Keratinocyte (primary cell): ENCODE data around the gene NGEF. TPM values are rescaled to one million over a fixed set of nuclear protein-coding genes. Genes with fewer than 3 reads are reported as not detected.

Experiments used
- DNase-seq: peaks from one replicate; pipeline ENCODE4 v3.0.0-alpha.2; 2011; ENCODE audit warnings: low read depth, missing footprints, low spot score
- FAIRE-seq: peaks from 2 replicates; lab custom pipeline; 2011; peaks lifted over from hg19 to GRCh38; lab: Jason Lieb, UNC
- H2AFZ ChIP-seq: 2 replicates; pipeline ENCODE4 v1.6.0; 2012; ENCODE audit warnings: low read length, control low read depth, inconsistent platforms; ENCODE audit not compliant: control insufficient read depth
- H3K27ac ChIP-seq: 2 replicates; pipeline ENCODE4 v1.5.1; 2011; ENCODE audit warnings: low read length; ENCODE audit not compliant: control insufficient read depth, insufficient read depth
- H3K27me3 ChIP-seq: 3 replicates; pipeline ENCODE4 v1.6.0; 2011; ENCODE audit warnings: low read length; ENCODE audit not compliant: control insufficient read depth, insufficient read depth; ENCODE audit errors: extremely low read depth
- H3K36me3 ChIP-seq, 2 experiments: 2 replicates in 1 of 2; 3 replicates in 1 of 2; pipeline ENCODE4 v1.5.1; 2011; ENCODE audit warnings: low read length in 2 of 2, mild to moderate bottlenecking in 1 of 2; ENCODE audit not compliant: control insufficient read depth in 2 of 2, insufficient read depth in 2 of 2; ENCODE audit errors: extremely low read depth in 1 of 2
- H3K4me1 ChIP-seq: 3 replicates; pipeline ENCODE4 v1.5.1; 2011; ENCODE audit warnings: low read length; ENCODE audit not compliant: control insufficient read depth, insufficient read depth; ENCODE audit errors: extremely low read depth
- H3K4me2 ChIP-seq: 3 replicates; pipeline ENCODE4 v1.6.0; 2011; ENCODE audit warnings: low read depth, low read length; ENCODE audit not compliant: control insufficient read depth, insufficient read depth; ENCODE audit errors: extremely low read depth
- H3K4me3 ChIP-seq, 3 experiments: fragments of 200-600 bp in 1 of 3; sonication (generic) in 1 of 3; 2 replicates in 2 of 3; 3 replicates in 1 of 3; pipeline ENCODE4 v1.5.1; 2011 to 2016; ENCODE audit warnings: low read length in 3 of 3, mild to moderate bottlenecking in 3 of 3, control low read depth in 2 of 3, inconsistent platforms in 1 of 3, low read depth in 1 of 3, mixed read lengths in 1 of 3, mixed run types in 1 of 3, moderate library complexity in 1 of 3; ENCODE audit not compliant: control insufficient read depth in 2 of 3, insufficient read depth in 2 of 3; ENCODE audit errors: extremely low read depth in 1 of 3
- H3K79me2 ChIP-seq: 2 replicates; pipeline ENCODE4 v1.6.0; 2012; ENCODE audit warnings: low read length; ENCODE audit not compliant: control insufficient read depth, insufficient read depth
- H3K9ac ChIP-seq: 3 replicates; pipeline ENCODE4 v1.6.0; 2011; ENCODE audit warnings: low read length; ENCODE audit not compliant: control insufficient read depth, insufficient read depth; ENCODE audit errors: extremely low read depth
- H3K9me1 ChIP-seq: 3 replicates; pipeline ENCODE4 v1.6.0; 2011; ENCODE audit warnings: low read length; ENCODE audit not compliant: control insufficient read depth, insufficient read depth; ENCODE audit errors: extremely low read depth
- H3K9me3 ChIP-seq: 2 replicates; pipeline ENCODE4 v1.5.1; 2012; ENCODE audit warnings: low read depth, low read length; ENCODE audit not compliant: control insufficient read depth
- H4K20me1 ChIP-seq: 3 replicates; pipeline ENCODE4 v1.6.0; 2011; ENCODE audit warnings: low read length; ENCODE audit not compliant: control insufficient read depth, insufficient read depth; ENCODE audit errors: extremely low read depth
- CTCF ChIP-seq, 3 experiments: IDR thresholded peaks in 1 of 3; conservative IDR thresholded peaks in 1 of 3; optimal IDR thresholded peaks in 1 of 3; 2 replicates in 2 of 3; 3 replicates in 1 of 3; pipeline versions ENCODE3 to v1.5.1; 2011; ENCODE audit warnings: low read length in 3 of 3, mild to moderate bottlenecking in 3 of 3, moderate library complexity in 2 of 3, control low read depth in 1 of 3, inconsistent platforms in 1 of 3; ENCODE audit not compliant: insufficient read depth in 2 of 3; ENCODE audit errors: extremely low read depth in 1 of 3
- EZH2 ChIP-seq: IDR thresholded peaks from one replicate; pipeline ENCODE4 v1.6.1; 2012; ENCODE audit warnings: inconsistent platforms, mild to moderate bottlenecking, low read length, moderate library complexity
- dilution Hi-C: fragments of 300-500 bp; cut with MboI; formaldehyde crosslinking; loops from one replicate; pipeline ENCODE4 v1.7.0; 2020; ENCODE audit warnings: low sequenced_read_pairs; ENCODE audit not compliant: extremely low pct_ligation_motif_present
- polyA plus RNA-seq, 5 experiments: library from polyadenylated mRNA; depleted of rRNA in 3 of 5; stranded (reverse) in 3 of 5; stranded (forward) in 1 of 5; unstranded in 1 of 5; fragments of >200 nt; gene quantifications; 1 replicate in 1 of 5; 2 replicates in 3 of 5; 3 replicates in 1 of 5; pipeline versions ENCODE4 v1.2.1 to v1.2.3, GENCODE V29; 2011 to 2012; ENCODE audit warnings: missing spikeins in 2 of 5, low read depth in 1 of 5, low replicate concordance in 1 of 5

The NGEF gene
- polyA plus RNA-seq, 1 donor (not counting 4 experiments of a cell fraction or from before 2014, with no cell fraction given), result 0.17 TPM

- H3K4me3 ChIP-seq, result no peak overlapping the region
- H3K79me2 ChIP-seq, result no peaks in the 10 kb centered on the region
- no peak overlapping the region for H3K9ac ChIP-seq
- no peak overlapping the region for H2AFZ ChIP-seq
- TF ChIP-seq CTCF (optimal IDR thresholded peaks at IDR 0.05 in 1 of 3, IDR thresholded peaks at IDR 0.05 in 1 of 3, conservative IDR thresholded peaks at IDR 0.05 in 1 of 3; ENCODE audit: extremely low read depth in 1 of 3, insufficient read depth in 2 of 3, low read length in 3 of 3) (no peak), EZH2 (no peak)
- no peaks in the 10 kb centered on the region for H3K36me3 ChIP-seq
- peaks cover 3% of the 10 kb centered on the region for H3K9me3 ChIP-seq
- no peaks in the 10 kb centered on the region for H3K9me1 ChIP-seq
- peaks cover 15% of the 10 kb centered on the region for H3K27me3 ChIP-seq
- DNase-seq (no peak), FAIRE-seq (no peak)
- peaks cover under 1% of the 10 kb centered on the region for H3K4me1 ChIP-seq
- no peak overlapping the region for H3K4me2 ChIP-seq
- no peaks in the 10 kb centered on the region for H4K20me1 ChIP-seq
- no peak overlapping the region for H3K27ac ChIP-seq
- dilution Hi-C loops, result no loop called here
Measured at GRCh38 chr2:233039212-233039845, 26.3 kb upstream of the NGEF start.

GRCh38 chr2:233037078-233037477 lies 24.0 kb upstream of the NGEF start:
- no peaks in the 10 kb centered on the region for H3K36me3 ChIP-seq
- no peaks in the 10 kb centered on the region for H3K79me2 ChIP-seq
- H3K4me3 ChIP-seq, result no peak overlapping the region
- H3K4me1 ChIP-seq, result peaks cover 12% of the 10 kb centered on the region
- TF ChIP-seq CTCF (optimal IDR thresholded peaks at IDR 0.05 in 1 of 3, IDR thresholded peaks at IDR 0.05 in 1 of 3, conservative IDR thresholded peaks at IDR 0.05 in 1 of 3; ENCODE audit: extremely low read depth in 1 of 3, insufficient read depth in 2 of 3, low read length in 3 of 3) (no peak), EZH2 (no peak)
- dilution Hi-C loops, result no loop called here
- FAIRE-seq (peak; percentile 32), DNase-seq (no peak)
- H3K9me1 ChIP-seq, result no peaks in the 10 kb centered on the region
- no peaks in the 10 kb centered on the region for H4K20me1 ChIP-seq
- H3K9ac ChIP-seq, result no peak overlapping the region
- H3K27ac ChIP-seq, result no peak overlapping the region
- no peak overlapping the region for H3K4me2 ChIP-seq
- H3K9me3 ChIP-seq, result peaks cover 3% of the 10 kb centered on the region
- peaks cover 2% of the 10 kb centered on the region for H3K27me3 ChIP-seq
- H2AFZ ChIP-seq, result no peak overlapping the region
